ENCODE results near the gene AMELX.
A peak's percentile ranks its signal among the peaks of the same experiment; 100 is the strongest.

AMELX gene

GRCh38 chrX:11272863-11273262, 20.4 kb upstream of the AMELX start:
- H3K4me3 ChIP-seq (ENCODE audit: low read length): no peak overlapping the region
- no peak for DNase-seq (ENCODE audit: low read depth)
- TF ChIP-seq, protein P1, sequence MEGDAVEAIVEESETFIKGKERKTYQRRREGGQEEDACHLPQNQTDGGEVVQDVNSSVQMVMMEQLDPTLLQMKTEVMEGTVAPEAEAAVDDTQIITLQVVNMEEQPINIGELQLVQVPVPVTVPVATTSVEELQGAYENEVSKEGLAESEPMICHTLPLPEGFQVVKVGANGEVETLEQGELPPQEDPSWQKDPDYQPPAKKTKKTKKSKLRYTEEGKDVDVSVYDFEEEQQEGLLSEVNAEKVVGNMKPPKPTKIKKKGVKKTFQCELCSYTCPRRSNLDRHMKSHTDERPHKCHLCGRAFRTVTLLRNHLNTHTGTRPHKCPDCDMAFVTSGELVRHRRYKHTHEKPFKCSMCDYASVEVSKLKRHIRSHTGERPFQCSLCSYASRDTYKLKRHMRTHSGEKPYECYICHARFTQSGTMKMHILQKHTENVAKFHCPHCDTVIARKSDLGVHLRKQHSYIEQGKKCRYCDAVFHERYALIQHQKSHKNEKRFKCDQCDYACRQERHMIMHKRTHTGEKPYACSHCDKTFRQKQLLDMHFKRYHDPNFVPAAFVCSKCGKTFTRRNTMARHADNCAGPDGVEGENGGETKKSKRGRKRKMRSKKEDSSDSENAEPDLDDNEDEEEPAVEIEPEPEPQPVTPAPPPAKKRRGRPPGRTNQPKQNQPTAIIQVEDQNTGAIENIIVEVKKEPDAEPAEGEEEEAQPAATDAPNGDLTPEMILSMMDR (conservative IDR thresholded peaks at IDR 0.05; ENCODE audit: low read depth, low read length): no peak

- H3K4me3 ChIP-seq (ENCODE audit: low read length): no peak overlapping the region
Measured at GRCh38 chrX:11273544-11273943, 19.7 kb upstream of the AMELX start.

GRCh38 chrX:11282043-11282442, 11.2 kb upstream of the AMELX start:
- no peak for DNase-seq (ENCODE audit: low read depth)
- TF ChIP-seq, protein P1 (conservative IDR thresholded peaks at IDR 0.05; ENCODE audit: low read depth, low read length): no peak
- no peak overlapping the region for H3K4me3 ChIP-seq (ENCODE audit: low read length)

More at GRCh38 chrX:11273544-11273943, 19.7 kb upstream of the AMELX start:
- peak; percentile 15 for DNase-seq (ENCODE audit: low read depth)
- TF ChIP-seq, protein P1 (conservative IDR thresholded peaks at IDR 0.05; ENCODE audit: low read depth, low read length): no peak

- H3K4me3 ChIP-seq (ENCODE audit: low read length): no peak overlapping the region
- TF ChIP-seq, protein P1 (conservative IDR thresholded peaks at IDR 0.05; ENCODE audit: low read depth, low read length): no peak
- no peak for DNase-seq (ENCODE audit: low read depth)
Measured at GRCh38 chrX:11285651-11286050, 7.6 kb upstream of the AMELX start.

DNA sequence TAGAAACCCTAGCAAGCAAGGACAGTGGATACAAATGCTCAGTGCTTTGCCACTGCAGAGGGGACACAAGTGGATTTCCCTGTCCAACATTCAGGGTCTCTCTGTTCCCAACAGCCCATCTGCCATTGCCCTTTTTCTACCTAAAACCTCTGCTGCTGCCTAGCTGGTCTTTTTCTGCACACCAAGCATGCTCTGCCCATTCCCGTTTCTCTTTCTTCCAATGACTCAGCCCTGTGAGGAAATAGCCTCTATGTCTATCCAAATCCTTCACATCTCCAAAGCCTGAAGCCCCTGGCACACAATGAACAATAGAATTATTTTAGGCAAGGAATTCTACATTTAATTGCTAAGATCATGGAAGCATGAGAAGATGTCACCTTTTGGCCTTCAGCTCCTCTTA, 5.7 kb upstream of the AMELX start:
- no peak for DNase-seq (ENCODE audit: low read depth)

GRCh38 chrX:11290416-11291102, 2.7 kb upstream of the AMELX start:
- TF ChIP-seq, protein P1 (conservative IDR thresholded peaks at IDR 0.05; ENCODE audit: low read depth, low read length): no peak
- no peak overlapping the region for H3K4me3 ChIP-seq (ENCODE audit: low read length)
- DNase-seq (ENCODE audit: low read depth): no peak

More for the DNA sequence above, 5.7 kb upstream of the AMELX start:
- TF ChIP-seq, protein P1 (conservative IDR thresholded peaks at IDR 0.05; ENCODE audit: low read depth, low read length): no peak
- no peak overlapping the region for H3K4me3 ChIP-seq (ENCODE audit: low read length)

DNA sequence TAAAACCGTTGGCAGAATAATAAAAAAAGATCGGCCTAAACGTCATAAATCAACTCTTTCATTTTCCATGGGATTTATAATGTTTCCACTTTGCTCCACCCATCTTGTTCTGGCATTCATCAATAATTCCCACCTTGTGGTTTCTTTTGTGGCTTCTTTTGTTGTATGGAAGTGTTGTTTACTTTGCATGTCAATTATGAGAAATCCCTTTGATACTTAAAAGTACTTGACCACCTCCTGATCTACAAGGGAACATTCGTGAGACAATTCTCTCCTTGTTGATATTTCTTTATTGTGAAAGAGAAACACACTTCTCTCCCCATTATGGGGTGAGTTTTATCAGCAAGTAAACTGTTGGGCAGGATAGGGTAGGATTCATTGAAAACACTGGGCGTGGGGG, 2.8 kb downstream of the AMELX start:
- no peak overlapping the region for H3K4me3 ChIP-seq (ENCODE audit: low read length)
- TF ChIP-seq, protein P1 (conservative IDR thresholded peaks at IDR 0.05; ENCODE audit: low read depth, low read length): no peak
- no peak for DNase-seq (ENCODE audit: low read depth)
